Germinal center (tissue), 1 donor: Measurements from ENCODE around the gene HYDIN.
A peak's percentile ranks its signal among the peaks of the same experiment; 100 is the strongest.

Source experiments
- DNase-seq: peaks from one replicate; pipeline ENCODE4 v3.0.0; 2012; ENCODE audit warnings: mixed read lengths, low spot score

Gene HYDIN

DNA sequence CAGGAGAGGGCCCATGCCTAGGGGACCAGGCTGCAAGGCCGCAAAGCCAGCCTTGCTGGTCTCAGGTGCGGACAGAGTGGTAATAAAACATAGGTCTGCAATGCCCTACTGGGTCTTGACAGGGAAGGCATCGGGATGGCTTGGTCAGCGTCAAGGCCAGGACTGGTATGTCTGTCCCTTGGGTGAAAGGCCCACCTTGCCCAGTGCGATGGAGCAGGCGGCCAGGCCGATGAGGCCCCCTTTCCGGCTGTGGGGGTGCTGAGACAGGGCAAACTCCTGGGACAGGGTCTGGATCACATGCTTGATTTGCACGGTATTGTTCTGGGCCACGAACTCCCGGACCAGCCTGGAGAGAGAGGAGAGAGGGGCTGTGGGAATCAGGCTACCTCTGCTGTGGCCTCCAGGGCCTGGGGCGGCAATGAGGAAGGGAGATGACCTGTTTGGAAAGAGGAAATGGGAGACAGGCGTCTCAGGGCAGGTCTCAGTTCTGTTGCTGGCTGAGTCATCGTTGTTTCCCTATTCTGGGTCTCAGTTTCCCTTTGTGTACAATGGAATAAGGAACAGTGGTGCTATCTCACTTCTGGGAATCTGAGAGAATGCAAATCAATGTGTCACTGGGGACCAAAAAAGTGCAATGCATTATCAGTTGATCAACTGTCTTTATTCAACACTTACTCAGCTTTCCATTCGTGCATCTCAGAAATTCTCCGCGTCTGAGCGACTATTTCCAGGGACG is 444.3 kb downstream of the HYDIN start:
- DNase-seq: no peak

GRCh38 chr16:70784692-70785555 is 445.6 kb downstream of the HYDIN start:
- DNase-seq: no peak

- no peak for DNase-seq
These were observed 448.3 kb downstream of the HYDIN start for GRCh38 chr16:70782237-70782636.

DNA sequence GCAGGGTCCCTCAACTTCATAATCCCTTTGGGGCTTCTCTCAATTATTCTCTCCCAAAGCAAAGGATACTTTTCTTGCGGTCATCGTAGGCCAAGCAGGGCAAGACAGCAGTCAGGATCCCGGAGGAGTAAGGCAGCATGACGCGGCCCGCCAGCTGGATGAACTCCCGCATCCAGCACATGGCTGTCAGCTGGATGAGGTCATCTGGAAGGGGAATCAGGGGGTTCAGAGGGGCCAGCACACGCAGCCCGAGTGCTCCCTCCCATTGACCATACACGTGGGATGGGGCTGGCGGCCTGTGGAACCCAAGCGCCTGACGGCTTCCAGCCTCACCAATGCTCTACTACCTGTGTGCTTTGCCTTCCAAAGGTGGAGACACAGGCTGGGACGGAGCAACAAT is 448.7 kb downstream of the HYDIN start:
- DNase-seq: no peak

DNA sequence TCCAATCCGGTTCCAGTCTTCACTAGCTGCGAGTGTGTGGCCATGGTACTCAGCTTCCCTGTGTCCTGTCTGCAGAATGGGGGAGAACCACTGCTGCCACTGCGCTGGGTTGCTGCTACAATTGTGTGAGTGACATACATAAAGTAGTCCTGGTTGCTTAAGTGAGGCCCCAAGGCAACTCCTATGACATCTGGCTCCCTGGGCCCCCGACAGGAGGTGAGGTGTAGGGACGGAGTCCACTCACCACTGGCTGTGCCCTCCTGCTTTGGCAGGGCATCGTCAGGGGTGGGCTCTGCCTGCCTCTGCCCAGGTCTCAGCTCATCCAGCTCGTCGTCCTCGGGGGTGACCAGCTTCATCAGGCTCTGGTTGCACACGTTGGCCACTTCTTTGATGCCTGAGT is 450.0 kb downstream of the HYDIN start:
- DNase-seq: no peak

- no peak for DNase-seq
These were observed 451.2 kb downstream of the HYDIN start for GRCh38 chr16:70779361-70779760.

DNA sequence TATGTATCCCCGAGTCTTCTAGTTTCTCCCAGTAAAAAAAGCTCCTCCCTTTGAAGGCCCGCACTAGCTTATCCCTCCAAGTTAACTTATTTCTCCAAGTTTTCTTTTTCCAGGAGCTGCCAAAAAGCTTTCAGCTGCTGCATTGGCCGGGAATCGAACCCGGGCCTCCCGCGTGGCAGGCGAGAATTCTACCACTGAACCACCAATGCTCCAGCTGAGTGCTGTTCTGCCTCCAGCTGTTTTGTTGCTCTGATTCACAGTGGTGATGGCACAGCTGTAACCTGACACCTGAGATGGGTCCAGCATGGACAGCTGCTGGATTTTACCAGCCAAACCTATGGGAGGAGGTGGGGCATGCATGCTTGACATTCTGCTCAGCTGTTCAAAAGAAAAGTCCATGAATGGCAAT is 451.6 kb downstream of the HYDIN start:
- DNase-seq: no peak

GRCh38 chr16:70777973-70778406 is 452.5 kb downstream of the HYDIN start:
- no peak for DNase-seq

DNA sequence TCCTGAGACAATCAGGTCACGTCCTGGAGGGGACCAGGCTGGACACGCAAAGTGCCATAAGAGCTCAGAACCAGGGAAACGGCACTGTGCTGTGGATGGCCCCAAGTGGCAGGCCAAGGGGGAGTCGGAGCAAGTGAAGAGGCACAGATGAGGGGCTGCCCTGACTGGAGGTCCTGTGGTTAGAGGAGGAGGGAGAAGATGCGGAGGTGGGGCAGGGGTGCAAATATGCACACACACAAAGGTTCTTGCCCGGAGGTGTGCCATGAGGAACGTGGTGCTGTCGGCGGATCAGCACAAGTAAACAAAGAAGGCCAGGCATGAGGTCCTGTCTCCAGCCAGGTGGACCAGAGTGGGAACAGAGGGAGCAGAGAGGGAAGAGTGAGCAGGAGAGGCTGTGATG is 453.0 kb downstream of the HYDIN start:
- no peak for DNase-seq

DNA sequence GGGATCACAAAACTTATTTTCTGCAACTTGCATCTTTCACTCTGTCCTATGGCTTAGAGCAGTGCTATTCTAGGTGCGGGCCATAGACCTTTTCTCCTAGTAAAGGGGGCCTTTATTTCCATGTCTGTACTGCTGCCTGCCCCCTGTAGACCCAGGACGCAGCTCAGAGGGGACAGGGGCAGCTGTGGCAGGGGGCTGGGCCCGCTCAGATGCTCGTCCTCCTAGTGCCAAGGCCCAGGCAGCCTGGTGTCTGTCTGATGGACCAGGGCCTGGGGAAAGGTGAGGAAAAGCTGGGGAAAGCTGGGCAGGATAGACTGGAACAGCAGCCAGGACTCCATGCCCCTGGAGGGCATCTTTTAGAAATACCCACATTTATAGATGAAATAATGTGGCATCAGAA is 455.1 kb downstream of the HYDIN start:
- no peak for DNase-seq

GRCh38 chr16:70774261-70774660 is 456.3 kb downstream of the HYDIN start:
- DNase-seq: no peak

GRCh38 chr16:70772493-70772892 is 458.0 kb downstream of the HYDIN start:
- DNase-seq: no peak

GRCh38 chr16:70770626-70771552 is 459.6 kb downstream of the HYDIN start:
- DNase-seq: peak; percentile 60

GRCh38 chr16:70770291-70770625 is 460.3 kb downstream of the HYDIN start:
- no peak for DNase-seq

GRCh38 chr16:70769761-70770160 is 460.8 kb downstream of the HYDIN start:
- no peak for DNase-seq

DNA sequence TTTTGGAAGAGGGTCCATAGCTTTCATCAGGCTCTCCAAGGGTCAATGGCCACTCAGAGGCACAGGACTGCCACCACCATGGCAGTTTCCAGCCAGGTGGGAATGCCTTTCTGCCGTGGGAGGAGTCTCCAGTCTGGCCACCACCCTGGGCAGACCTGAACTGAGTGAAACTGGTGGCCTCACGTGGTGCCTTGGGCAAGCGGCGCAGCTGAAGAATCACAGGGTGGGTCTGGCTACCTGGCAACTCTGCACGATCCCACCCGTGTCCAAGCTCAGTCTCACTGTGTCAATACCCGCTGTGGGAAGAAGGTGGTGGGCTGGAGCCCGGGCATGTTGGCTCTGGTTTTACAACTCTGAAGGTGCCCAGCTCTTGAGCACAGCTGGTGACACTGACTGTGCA is 461.4 kb downstream of the HYDIN start:
- DNase-seq: no peak

- DNase-seq: no peak
These were observed 462.3 kb downstream of the HYDIN start for GRCh38 chr16:70768203-70768580.

DNA sequence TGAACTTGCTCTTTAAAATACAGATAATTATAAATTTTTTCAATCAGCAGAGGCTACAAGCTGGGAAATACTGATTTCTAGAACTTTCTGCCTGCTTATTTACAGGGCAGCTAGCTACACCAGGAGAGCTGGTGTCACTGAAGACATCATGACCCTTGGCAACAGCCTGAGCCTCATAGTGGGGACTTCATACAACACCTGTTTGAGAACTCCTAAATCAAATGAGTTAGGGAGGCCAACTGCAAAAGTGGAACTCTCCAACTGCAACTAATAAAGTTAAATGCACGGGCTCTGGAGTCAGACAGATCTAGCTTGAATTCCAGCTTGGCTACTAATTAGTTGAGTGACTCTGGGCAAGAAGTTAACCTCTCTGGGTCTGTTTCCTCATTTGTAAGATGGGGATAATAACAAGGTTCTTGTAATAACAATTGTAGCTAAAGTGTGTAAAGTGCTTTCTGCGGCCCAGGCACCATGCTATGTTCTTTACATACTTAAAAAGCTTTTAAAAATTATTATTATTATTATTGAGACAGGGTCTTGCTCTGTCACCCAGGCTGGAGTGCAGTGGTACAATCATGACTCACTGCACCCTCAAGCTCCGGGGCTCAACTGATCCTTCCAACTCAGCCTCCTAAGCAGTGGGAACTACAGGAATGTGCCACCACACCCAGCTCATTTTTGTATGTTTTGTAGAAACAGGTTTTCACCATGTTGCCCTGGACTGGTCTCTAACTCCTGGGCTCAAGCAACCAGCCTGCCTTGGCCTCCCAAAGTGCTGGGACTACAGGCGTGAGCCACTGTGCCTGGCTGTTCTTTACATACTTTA is 462.9 kb downstream of the HYDIN start:
- DNase-seq: no peak

DNA sequence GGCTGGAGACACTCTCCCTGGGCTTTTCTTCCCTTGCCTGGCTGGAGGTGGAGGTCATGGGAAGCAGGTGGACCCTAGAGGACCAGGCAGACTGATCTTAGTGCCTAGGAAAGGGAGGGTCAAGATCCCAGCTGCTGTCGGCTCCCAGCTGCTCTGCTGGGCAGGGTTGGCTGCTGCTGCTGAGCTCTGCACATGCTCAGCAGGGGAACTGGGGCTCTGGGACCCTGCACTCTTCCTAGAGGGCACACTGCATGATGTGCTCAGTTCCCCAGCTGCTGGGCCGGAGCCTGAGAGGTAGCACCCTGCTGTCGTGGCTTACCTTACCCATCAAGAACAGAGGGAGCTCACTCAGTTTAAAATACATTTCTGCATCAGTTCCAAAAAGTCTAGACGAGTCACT is 463.9 kb downstream of the HYDIN start:
- DNase-seq: no peak

DNA sequence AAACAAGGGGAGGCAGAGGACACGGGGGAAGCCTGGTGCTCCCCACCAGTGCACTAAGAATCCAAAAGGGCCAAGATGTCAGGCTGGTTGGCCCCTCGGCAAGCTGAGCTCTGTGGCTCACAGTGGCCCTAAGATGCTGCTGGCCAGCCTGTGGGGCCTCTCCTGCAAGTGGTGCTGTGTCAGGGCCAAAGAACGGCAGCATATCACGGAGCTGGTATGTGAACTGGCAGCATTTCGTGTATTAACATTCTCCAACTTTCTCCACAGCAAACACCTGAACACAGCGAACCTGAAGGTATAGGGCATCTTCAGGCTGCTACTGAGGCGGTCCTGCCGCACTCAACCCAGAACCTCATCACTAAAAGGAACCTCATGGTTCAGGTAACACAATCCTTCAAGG is 464.3 kb downstream of the HYDIN start:
- DNase-seq: no peak

GRCh38 chr16:70765491-70765890 is 465.0 kb downstream of the HYDIN start:
- no peak for DNase-seq

DNA sequence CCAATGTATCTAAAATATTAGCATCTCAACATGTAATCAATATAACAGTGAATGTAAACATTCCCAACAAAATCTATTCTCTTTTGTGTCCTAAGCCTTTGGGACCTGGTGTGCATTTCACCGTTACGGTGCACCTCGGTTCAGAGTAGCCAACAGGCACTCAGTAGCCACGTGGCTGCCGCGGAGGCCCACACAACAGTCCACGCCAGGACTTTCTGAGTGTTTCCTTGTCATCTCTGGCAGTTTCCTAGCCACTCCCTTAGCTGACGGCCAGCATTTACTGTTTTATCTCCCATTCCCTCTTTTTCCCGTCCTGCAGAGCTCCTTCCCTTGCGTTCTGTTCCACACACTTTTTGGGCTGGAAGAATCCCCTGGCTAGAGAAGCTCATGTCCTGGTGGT is 465.9 kb downstream of the HYDIN start:
- DNase-seq: no peak
